K562 (cell line): Measurements from ENCODE around the gene GPHA2. TPM values are rescaled to one million over a fixed set of nuclear protein-coding genes. Genes with fewer than 3 reads are reported as not detected.

Experiments used
- CAMTA2 ChIP-seq: fragments of 250-450 bp; sonication (Bioruptor Pico); conservative IDR thresholded peaks from 2 replicates; pipeline ENCODE4 v1.5.1; 2022
- CTCFL ChIP-seq: IDR thresholded peaks from 2 replicates; pipeline ENCODE4 v1.6.1; 2011; ENCODE audit warnings: borderline replicate concordance, low read depth, mild to moderate bottlenecking, moderate library complexity, low read length; ENCODE audit not compliant: insufficient read depth, poor library complexity, severe bottlenecking
- CXXC5 ChIP-seq: fragments of 250-450 bp; sonication (Bioruptor Pico); IDR thresholded peaks from 2 replicates; pipeline ENCODE4 v1.8.0; 2022; ENCODE audit warnings: inconsistent platforms, mild to moderate bottlenecking, moderate library complexity
- MAFG ChIP-seq: fragments of 450-650 bp; conservative IDR thresholded peaks from 2 replicates; pipeline ENCODE4 v1.6.1; 2016; ENCODE audit warnings: missing genetic modification characterization, missing compliant biosample characterization
- MEIS2 ChIP-seq: fragments of 450-650 bp; IDR thresholded peaks from 2 replicates; pipeline ENCODE4 v1.6.1; 2014; ENCODE audit warnings: mild to moderate bottlenecking; ENCODE audit not compliant: partially characterized antibody
- NR2C1 ChIP-seq, 2 experiments: fragments of 450-650 bp; IDR thresholded peaks; 2 replicates each; pipeline ENCODE4 v1.6.1; 2017; ENCODE audit warnings: mild to moderate bottlenecking in 2 of 2, antibody characterized with exemption in 1 of 2, inconsistent platforms in 1 of 2, missing compliant biosample characterization in 1 of 2, missing genetic modification characterization in 1 of 2
- POLR3G ChIP-seq: IDR thresholded peaks from 2 replicates; pipeline ENCODE4 v1.6.1; 2011; ENCODE audit not compliant: insufficient read length, insufficient replicate concordance; ENCODE audit errors: extremely low read depth
- REST ChIP-seq, 2 experiments: fragments of 450-650 bp; formaldehyde crosslinking in 1 of 2; IDR thresholded peaks; 2 replicates each; pipeline versions ENCODE4 v1.4.0 to v1.6.1; 2014 to 2020; ENCODE audit warnings: mild to moderate bottlenecking in 2 of 2, borderline replicate concordance in 1 of 2, low read depth in 1 of 2
- SIN3A ChIP-seq, 2 experiments: fragments of 150-350 bp in 1 of 2; IDR thresholded peaks; 2 replicates each; pipeline ENCODE4 v1.6.1; 2011 to 2016; ENCODE audit warnings: borderline replicate concordance in 2 of 2, low read depth in 2 of 2, low read length in 2 of 2, mild to moderate bottlenecking in 2 of 2, moderate library complexity in 2 of 2; ENCODE audit not compliant: control insufficient read depth in 1 of 2
- SMARCE1 ChIP-seq: fragments of 450-650 bp; IDR thresholded peaks from 2 replicates; pipeline ENCODE4 v1.7.1; 2016; ENCODE audit warnings: mild to moderate bottlenecking
- TBL1XR1 ChIP-seq, 2 experiments: IDR thresholded peaks; 2 replicates each; pipeline ENCODE4 v1.6.1; 2012; ENCODE audit warnings: improper control_type of control experiment in 2 of 2, low read length in 2 of 2, mild to moderate bottlenecking in 1 of 2
- ZBTB9 ChIP-seq: fragments of 450-650 bp; formaldehyde crosslinking; IDR thresholded peaks from 2 replicates; pipeline ENCODE4 v1.4.0; 2020; ENCODE audit warnings: mild to moderate bottlenecking, moderate library complexity
- ZNF584 ChIP-seq: fragments of 200-800 bp; sonication (Bioruptor generic); IDR thresholded peaks from 2 replicates; pipeline ENCODE4 v1.6.1; 2016; ENCODE audit warnings: low read depth, mild to moderate bottlenecking, missing genetic modification characterization, missing compliant biosample characterization
- polyA plus RNA-seq, 8 experiments: library from polyadenylated mRNA; depleted of rRNA in 4 of 8; stranded (reverse) in 5 of 8; unstranded in 3 of 8; fragments of >200 nt; fragmentation: Nextera tagmentation in 2 of 8; fragmentation: Illumina TruSeq in 1 of 8; extraction: Ambion mirVana in 2 of 8; extraction: Trizol in 1 of 8; gene quantifications; 2 replicates each; pipeline versions ENCODE4 v1.2.1 to v1.2.3, GENCODE V29; 2011 to 2014; ENCODE audit warnings: inconsistent platforms in 1 of 8, missing spikeins in 1 of 8
- total RNA-seq, 7 experiments: library from RNA; depleted of rRNA in 6 of 7; stranded (reverse); fragments of >200 nt in 6 of 7; fragmentation: Illumina TruSeq in 2 of 7; extraction: Trizol in 2 of 7; gene quantifications; 2 replicates each; pipeline versions ENCODE4 v1.2.1 to v1.2.3, GENCODE V29; 2011 to 2021; ENCODE audit warnings: low replicate concordance in 1 of 7

The GPHA2 gene
- total and polyA plus RNA-seq, 9 of the 15 experiments (the other 6 are each of a cell fraction or from before 2014, with no cell fraction given), result 0.17 to 0.22 TPM; not detected in 7

GRCh38 chr11:64923944-64924909, 11.5 kb downstream of the GPHA2 start, which contains the start of gene PPP2R5B (continued):
- TF ChIP-seq REST (IDR thresholded peaks at IDR 0.05; ENCODE audit: borderline replicate concordance) (peak; percentile 48), REST (CRISPR knock-in tag; IDR thresholded peaks at IDR 0.05; ENCODE audit: low read depth) (peak; percentile 46), SIN3A (IDR thresholded peaks at IDR 0.05; ENCODE audit: borderline replicate concordance in 2 of 2, control insufficient read depth in 1 of 2, low read depth in 2 of 2, low read length in 2 of 2) (peak; percentile 73 to 94), CAMTA2 (no peak), CXXC5 (CRISPR knock-in tag) (peak; percentile 93), CTCFL (peak; percentile 7), ZNF584 (CRISPR knock-in tag) (0 out of 2 replicates have a peak, but pooled peaks have one; percentile 53), TBL1XR1 (IDR thresholded peaks at IDR 0.05; ENCODE audit: low read length in 2 of 2) (peak in 1 of 2 experiments; percentile 10; a peak in 1 of 4 replicates), NR2C1 (IDR thresholded peaks at IDR 0.05) (peak; percentile 46; the same call in 1 of the 2 replicates), NR2C1 (tag; IDR thresholded peaks at IDR 0.05) (peak; percentile 81), MAFG (tag) (peak; percentile 56), SMARCE1 (peak; percentile 43), MEIS2 (peak; percentile 47), ZBTB9 (CRISPR knock-in tag) (peak; percentile 57; the same call in 1 of the 2 replicates), POLR3G (no peak)
